Measurements from ENCODE around the gene TM9SF1. TPM values are rescaled to one million over a fixed set of nuclear protein-coding genes. Genes with fewer than 3 reads are reported as not detected.
"Not testable (repeated sequence)": the region's sequence is repeated elsewhere in the genome, so short reads cannot be mapped to it uniquely, and the experiment has no call there.

Gene TM9SF1
- total RNA-seq, 1 donor from 2014 or later: 30.5 TPM

- Mint-ChIP-seq H3K4me1 (peaks cover 12% of the 10 kb centered on the region), H3K27ac (no peak overlapping the region), H3K36me3 (no peaks in the 10 kb centered on the region), H3K4me3 (no peak overlapping the region), H3K27me3 (ENCODE audit: insufficient read depth, low read depth) (no peaks in the 10 kb centered on the region), H3K9me3 (no peaks in the 10 kb centered on the region)
- Histone ChIP-seq H2AFZ (replicated peaks) (no peak overlapping the region), H3K9me3 (ENCODE audit: low read depth) (no peaks in the 10 kb centered on the region), H3K4me2 (no peak overlapping the region), H3K27ac (no peak overlapping the region), H3K27me3 (no peaks in the 10 kb centered on the region), H4K20me1 (ENCODE audit: low read depth) (peaks cover 33% of the 10 kb centered on the region), H3K9ac (no peak overlapping the region), H3F3A (ENCODE audit: low read depth) (peaks cover 16% of the 10 kb centered on the region), H3K4me1 (no peaks in the 10 kb centered on the region), H3K79me2 (ENCODE audit: low read depth) (peaks cover 67% of the 10 kb centered on the region), H3K36me3 (no peaks in the 10 kb centered on the region), H3K4me3 (no peak overlapping the region)
- TF ChIP-seq EZH2 (IDR thresholded peaks at IDR 0.05) (no peak), CTCF (IDR thresholded peaks at IDR 0.05) (no peak), EZH2phosphoT487 (IDR thresholded peaks at IDR 0.05) (no peak)
- no peak for DNase-seq (ENCODE audit: low spot score)
These were observed 23.8 kb upstream of the TM9SF1 start for GRCh38 chr14:24219080-24219479.

GRCh38 chr14:24216876-24217275 is 21.6 kb upstream of the TM9SF1 start:
- not testable (repeated sequence) for H3K4me1 ChIP-seq; H3K27me3 ChIP-seq; H3K9me3 ChIP-seq (ENCODE audit: low read depth); H3K4me2 ChIP-seq; H3K27me3 Mint-ChIP-seq (ENCODE audit: insufficient read depth, low read depth); H3K4me3 Mint-ChIP-seq; H3K27ac ChIP-seq; H3K36me3 Mint-ChIP-seq; H3K36me3 ChIP-seq; H3K9ac ChIP-seq; H2AFZ ChIP-seq (replicated peaks); H3K27ac Mint-ChIP-seq; DNase-seq (ENCODE audit: low spot score); H3K9me3 Mint-ChIP-seq; H3K4me3 ChIP-seq
- Histone ChIP-seq H3F3A (ENCODE audit: low read depth) (peaks cover 36% of the 10 kb centered on the region), H3K79me2 (ENCODE audit: low read depth) (peaks cover 54% of the 10 kb centered on the region), H4K20me1 (ENCODE audit: low read depth) (peaks cover 25% of the 10 kb centered on the region)
- H3K4me1 Mint-ChIP-seq: peaks cover 23% of the 10 kb centered on the region

- Mint-ChIP-seq H3K27me3 (ENCODE audit: insufficient read depth, low read depth) (peaks cover 2% of the 10 kb centered on the region), H3K4me3 (peak overlapping the region; percentile 96), H3K9me3 (no peaks in the 10 kb centered on the region), H3K4me1 (peaks cover 23% of the 10 kb centered on the region), H3K36me3 (peaks cover 6% of the 10 kb centered on the region), H3K27ac (peak overlapping the region; percentile 8)
- no peaks in the 10 kb centered on the region for H3K36me3 ChIP-seq
- peaks cover 36% of the 10 kb centered on the region for H3F3A ChIP-seq (ENCODE audit: low read depth)
- H3K4me2 ChIP-seq: no peak overlapping the region
- no peak overlapping the region for H2AFZ ChIP-seq (replicated peaks)
- DNase-seq (ENCODE audit: low spot score): no peak
- H3K27ac ChIP-seq: no peak overlapping the region
- H3K4me1 ChIP-seq: peaks cover 3% of the 10 kb centered on the region
- H3K79me2 ChIP-seq (ENCODE audit: low read depth): peaks cover 54% of the 10 kb centered on the region
- H3K27me3 ChIP-seq: no peaks in the 10 kb centered on the region
- H3K4me3 ChIP-seq: no peak overlapping the region
- no peak overlapping the region for H3K9ac ChIP-seq
- H4K20me1 ChIP-seq (ENCODE audit: low read depth): peaks cover 25% of the 10 kb centered on the region
- no peak for TF ChIP-seq EZH2phosphoT487 (IDR thresholded peaks at IDR 0.05)
- no peak for TF ChIP-seq EZH2 (IDR thresholded peaks at IDR 0.05)
- TF ChIP-seq CTCF (IDR thresholded peaks at IDR 0.05): no peak
- H3K9me3 ChIP-seq (ENCODE audit: low read depth): no peaks in the 10 kb centered on the region
These were observed 21.1 kb upstream of the TM9SF1 start for GRCh38 chr14:24216345-24216699.

GRCh38 chr14:24215495-24216344 is 20.5 kb upstream of the TM9SF1 start, which contains the start of gene MDP1:
Gene MDP1, minus strand, starts transcription at chr14:24216066. Its CDS starts 111 bp downstream, at chr14:24215955.
- H3K4me2 ChIP-seq: peak within 1 kb of the TSS; percentile 86

More at GRCh38 chr14:24215495-24216344, 20.5 kb upstream of the TM9SF1 start, which contains the start of gene MDP1:
- peak within 1 kb of the TSS; percentile 8 for H3K27ac Mint-ChIP-seq
- Histone ChIP-seq H3K4me3 (peak within 1 kb of the TSS; percentile 78), H3K79me2 (ENCODE audit: low read depth) (peaks cover 51% of the 10 kb centered on the region), H3K27ac (no peak within 1 kb of the TSS), H3K9ac (peak within 1 kb of the TSS; percentile 72), H3K36me3 (no peaks in the 10 kb centered on the region), H4K20me1 (ENCODE audit: low read depth) (peaks cover 20% of the 10 kb centered on the region), H3K27me3 (no peaks in the 10 kb centered on the region), H3K9me3 (ENCODE audit: low read depth) (no peaks in the 10 kb centered on the region), H3F3A (ENCODE audit: low read depth) (peaks cover 36% of the 10 kb centered on the region), H2AFZ (replicated peaks) (peak within 1 kb of the TSS; percentile 78), H3K4me1 (peaks cover 3% of the 10 kb centered on the region)
- no peaks in the 10 kb centered on the region for H3K9me3 Mint-ChIP-seq
- H3K4me3 Mint-ChIP-seq: peak within 1 kb of the TSS; percentile 96
- H3K27me3 Mint-ChIP-seq (ENCODE audit: insufficient read depth, low read depth): peaks cover 2% of the 10 kb centered on the region
- DNase-seq (ENCODE audit: low spot score): peak; percentile 94
- H3K36me3 Mint-ChIP-seq: peaks cover 6% of the 10 kb centered on the region
- peaks cover 24% of the 10 kb centered on the region for H3K4me1 Mint-ChIP-seq
- TF ChIP-seq EZH2 (IDR thresholded peaks at IDR 0.05) (no peak), CTCF (IDR thresholded peaks at IDR 0.05) (peak; percentile 73)
